H9 (cell line): ENCODE results near the gene DYNC2H1. TPM values are rescaled to one million over a fixed set of nuclear protein-coding genes. Genes with fewer than 3 reads are reported as not detected.

Experiments used
- DNase-seq: peaks from one replicate; pipeline ENCODE4 v3.0.0-alpha.2; 2017
- H2AFZ ChIP-seq: one replicate; pipeline ENCODE4 v1.6.1; 2013; ENCODE audit warnings: mild to moderate bottlenecking, low read length, control low read depth, moderate library complexity
- H2AK5ac ChIP-seq: 2 replicates; pipeline ENCODE4 v1.6.1; 2013; ENCODE audit warnings: low read length, control low read depth, mixed read lengths; ENCODE audit not compliant: insufficient read length
- H2BK120ac ChIP-seq: one replicate; pipeline ENCODE4 v1.6.1; 2013; ENCODE audit warnings: low read depth, mild to moderate bottlenecking, low read length, control low read depth, inconsistent platforms; ENCODE audit not compliant: poor library complexity, severe bottlenecking
- H2BK12ac ChIP-seq: 2 replicates; pipeline ENCODE4 v1.6.1; 2013; ENCODE audit warnings: low read length, control low read depth, mixed read lengths, low read depth; ENCODE audit not compliant: insufficient read length
- H2BK15ac ChIP-seq: 2 replicates; pipeline ENCODE4 v1.6.1; 2013; ENCODE audit warnings: low read depth, low read length, control low read depth
- H2BK20ac ChIP-seq: one replicate; pipeline ENCODE4 v1.6.1; 2013; ENCODE audit warnings: low read depth, mild to moderate bottlenecking, low read length, control low read depth, inconsistent platforms; ENCODE audit not compliant: poor library complexity, severe bottlenecking
- H2BK5ac ChIP-seq: 2 replicates; pipeline ENCODE4 v1.6.1; 2013; ENCODE audit warnings: low read length, control low read depth, mixed read lengths; ENCODE audit not compliant: insufficient read length
- H3K14ac ChIP-seq: 2 replicates; pipeline ENCODE4 v1.6.1; 2013; ENCODE audit warnings: low read length, control low read depth; ENCODE audit not compliant: insufficient read depth
- H3K18ac ChIP-seq: 2 replicates; pipeline ENCODE4 v1.6.1; 2013; ENCODE audit warnings: low read depth, mild to moderate bottlenecking, mixed read lengths, low read length, control low read depth; ENCODE audit not compliant: insufficient read length
- H3K23ac ChIP-seq: 2 replicates; pipeline ENCODE4 v1.6.1; 2013; ENCODE audit warnings: low read length, control low read depth, mixed read lengths, low read depth; ENCODE audit not compliant: insufficient read length
- H3K23me2 ChIP-seq: 2 replicates; pipeline ENCODE4 v1.6.1; 2013; ENCODE audit warnings: low read depth, mild to moderate bottlenecking, mixed read lengths, low read length, control low read depth; ENCODE audit not compliant: insufficient read length, poor library complexity, severe bottlenecking
- H3K27ac ChIP-seq: 2 replicates; pipeline ENCODE4 v1.5.1; 2013; ENCODE audit warnings: low read length, control low read depth, mixed read lengths, low read depth; ENCODE audit not compliant: insufficient read length
- H3K27me3 ChIP-seq: 2 replicates; pipeline ENCODE4 v1.6.1; 2013; ENCODE audit warnings: low read length, control low read depth, inconsistent platforms; ENCODE audit not compliant: insufficient read depth
- H3K4ac ChIP-seq: 2 replicates; pipeline ENCODE4 v1.6.1; 2013; ENCODE audit warnings: low read depth, mild to moderate bottlenecking, control low read depth, inconsistent platforms, low read length, moderate library complexity
- H3K4me1 ChIP-seq: 2 replicates; pipeline ENCODE4 v1.6.1; 2013; ENCODE audit warnings: low read length, control low read depth, inconsistent platforms; ENCODE audit not compliant: insufficient read depth
- H3K4me2 ChIP-seq: 2 replicates; pipeline ENCODE4 v1.6.1; 2013; ENCODE audit warnings: low read length, control low read depth, mixed read lengths; ENCODE audit not compliant: insufficient read length, insufficient read depth
- H3K56ac ChIP-seq: 2 replicates; pipeline ENCODE4 v1.6.1; 2013; ENCODE audit warnings: low read depth, mild to moderate bottlenecking, mixed read lengths, low read length, control low read depth; ENCODE audit not compliant: insufficient read length
- H3K79me1 ChIP-seq: 2 replicates; pipeline ENCODE4 v1.6.1; 2013; ENCODE audit warnings: low read depth, mild to moderate bottlenecking, moderate library complexity, low read length, control low read depth, inconsistent platforms; ENCODE audit not compliant: insufficient read depth, poor library complexity, severe bottlenecking
- H3K79me2 ChIP-seq: 2 replicates; pipeline ENCODE4 v1.6.1; 2013; ENCODE audit warnings: low read length, control low read depth, inconsistent platforms; ENCODE audit not compliant: insufficient read depth
- H3K9ac ChIP-seq: 2 replicates; pipeline ENCODE4 v1.6.1; 2013; ENCODE audit warnings: low read length, control low read depth, mixed read lengths; ENCODE audit not compliant: insufficient read length; ENCODE audit errors: extremely low read depth
- H3K9me3 ChIP-seq: one replicate; pipeline ENCODE4 v1.6.1; 2013; ENCODE audit warnings: low read depth, low read length, inconsistent platforms; ENCODE audit not compliant: control insufficient read depth
- H3T11ph ChIP-seq: one replicate; pipeline ENCODE4 v1.6.1; 2013; ENCODE audit warnings: mild to moderate bottlenecking, low read length, control low read depth, inconsistent platforms
- H4K20me1 ChIP-seq: one replicate; pipeline ENCODE4 v1.6.1; 2013; ENCODE audit not compliant: control insufficient read depth, insufficient read length, insufficient read depth
- H4K5ac ChIP-seq: 2 replicates; pipeline ENCODE4 v1.6.1; 2013; ENCODE audit warnings: low read depth, mild to moderate bottlenecking, mixed read lengths, low read length, control low read depth; ENCODE audit not compliant: insufficient read length
- H4K8ac ChIP-seq: replicated peaks from 2 replicates; pipeline ENCODE4 v1.6.1; 2013; ENCODE audit warnings: low read length, control low read depth, mixed read lengths, low read depth; ENCODE audit not compliant: insufficient read length
- H4K91ac ChIP-seq: 2 replicates; pipeline ENCODE4 v1.6.1; 2013; ENCODE audit warnings: low read depth, mild to moderate bottlenecking, moderate library complexity, mixed read lengths, low read length, control low read depth; ENCODE audit not compliant: insufficient read length
- H3K27ac Mint-ChIP-seq, 3 experiments: 2 replicates in 2 of 3; 3 replicates in 1 of 3; pipeline ENCODE4 v1.8.0; 2020 to 2021; ENCODE audit warnings: mixed read lengths in 3 of 3, mild to moderate bottlenecking in 1 of 3, moderate library complexity in 1 of 3
- H3K27me3 Mint-ChIP-seq: 2 replicates; pipeline ENCODE4 v1.8.0; 2021; ENCODE audit warnings: low read depth, mild to moderate bottlenecking, moderate library complexity, mixed read lengths
- H3K36me3 Mint-ChIP-seq, 3 experiments: 2 replicates in 2 of 3; 3 replicates in 1 of 3; pipeline ENCODE4 v1.8.0; 2020 to 2021; ENCODE audit warnings: low read depth in 3 of 3, mixed read lengths in 3 of 3; ENCODE audit not compliant: insufficient read depth in 1 of 3
- H3K4me1 Mint-ChIP-seq, 2 experiments: 2 replicates each; pipeline ENCODE4 v1.8.0; 2020; ENCODE audit warnings: mixed read lengths in 2 of 2
- H3K4me3 Mint-ChIP-seq, 2 experiments: 2 replicates in 1 of 2; 3 replicates in 1 of 2; pipeline ENCODE4 v1.8.0; 2020 to 2021; ENCODE audit warnings: mild to moderate bottlenecking in 2 of 2, mixed read lengths in 2 of 2, moderate library complexity in 1 of 2
- H3K9me3 Mint-ChIP-seq, 2 experiments: 2 replicates in 1 of 2; 3 replicates in 1 of 2; pipeline ENCODE4 v1.8.0; 2020; ENCODE audit warnings: mild to moderate bottlenecking in 2 of 2, mixed read lengths in 2 of 2, moderate library complexity in 1 of 2
- WGBS: extraction: QIAGEN DNeasy Blood & Tissue Kit; methylation state at CpG from one replicate; pipeline ENCODE4 v1.1.7; 2013; ENCODE audit warnings: missing lambda C conversion rate, low lambda C conversion rate, mixed read lengths; ENCODE audit not compliant: insufficient read length; ENCODE audit errors: extremely low coverage; 5-methylcytosine and 5-hydroxymethylcytosine counted together
- total RNA-seq: library from RNA; stranded (reverse); gene quantifications from 2 replicates; pipeline ENCODE4 v1.2.1, GENCODE V29; 2021
- TF ChIP-seq, protein P1 (sequence below): fragments of 200-600 bp; sonication (generic); conservative IDR thresholded peaks from 3 replicates; pipeline ENCODE4 v1.8.0; 2021; ENCODE audit warnings: antibody characterized with exemption, mild to moderate bottlenecking

Gene DYNC2H1
- total RNA-seq, 1 experiment from 2014 or later = 13.2 TPM

GRCh38 chr11:103078710-103079109, 30.5 kb upstream of the DYNC2H1 start:
- Histone ChIP-seq H3K9ac (no peak overlapping the region), H3K27ac (no peak overlapping the region), H3T11ph (no peak overlapping the region), H2BK5ac (no peak overlapping the region), H2AK5ac (no peak overlapping the region), H3K18ac (no peak overlapping the region), H3K4me2 (no peak overlapping the region), H3K4me1 (no peaks in the 10 kb centered on the region), H2BK15ac (no peak overlapping the region), H2AFZ (no peak overlapping the region), H2BK20ac (no peak overlapping the region), H3K23ac (no peak overlapping the region), H4K5ac (no peak overlapping the region), H3K79me1 (no peaks in the 10 kb centered on the region), H3K56ac (no peak overlapping the region), H2BK120ac (no peak overlapping the region), H3K14ac (no peak overlapping the region), H3K27me3 (no peaks in the 10 kb centered on the region), H4K8ac (no peak overlapping the region), H3K79me2 (peaks cover 4% of the 10 kb centered on the region; the same call in 1 of the 2 replicates), H2BK12ac (no peak overlapping the region), H3K9me3 (no peaks in the 10 kb centered on the region), H4K91ac (no peak overlapping the region), H4K20me1 (no peaks in the 10 kb centered on the region), H3K4ac (no peak overlapping the region), H3K23me2 (no peaks in the 10 kb centered on the region)
- H3K9me3 Mint-ChIP-seq = no peaks in the 10 kb centered on the region
- DNase-seq = no peak
- peak overlapping the region in 1 of 3 experiments; percentile 53; a peak in 4 of 7 replicates for H3K27ac Mint-ChIP-seq
- H3K27me3 Mint-ChIP-seq = no peaks in the 10 kb centered on the region
- TF ChIP-seq, protein P1, sequence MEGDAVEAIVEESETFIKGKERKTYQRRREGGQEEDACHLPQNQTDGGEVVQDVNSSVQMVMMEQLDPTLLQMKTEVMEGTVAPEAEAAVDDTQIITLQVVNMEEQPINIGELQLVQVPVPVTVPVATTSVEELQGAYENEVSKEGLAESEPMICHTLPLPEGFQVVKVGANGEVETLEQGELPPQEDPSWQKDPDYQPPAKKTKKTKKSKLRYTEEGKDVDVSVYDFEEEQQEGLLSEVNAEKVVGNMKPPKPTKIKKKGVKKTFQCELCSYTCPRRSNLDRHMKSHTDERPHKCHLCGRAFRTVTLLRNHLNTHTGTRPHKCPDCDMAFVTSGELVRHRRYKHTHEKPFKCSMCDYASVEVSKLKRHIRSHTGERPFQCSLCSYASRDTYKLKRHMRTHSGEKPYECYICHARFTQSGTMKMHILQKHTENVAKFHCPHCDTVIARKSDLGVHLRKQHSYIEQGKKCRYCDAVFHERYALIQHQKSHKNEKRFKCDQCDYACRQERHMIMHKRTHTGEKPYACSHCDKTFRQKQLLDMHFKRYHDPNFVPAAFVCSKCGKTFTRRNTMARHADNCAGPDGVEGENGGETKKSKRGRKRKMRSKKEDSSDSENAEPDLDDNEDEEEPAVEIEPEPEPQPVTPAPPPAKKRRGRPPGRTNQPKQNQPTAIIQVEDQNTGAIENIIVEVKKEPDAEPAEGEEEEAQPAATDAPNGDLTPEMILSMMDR = no peak
- no peaks in the 10 kb centered on the region for H3K4me1 Mint-ChIP-seq
- WGBS = no CpG with 5 or more reads among the region's 5 CpGs
- peaks cover 44 to 85% (median 67%) of the 10 kb centered on the region in 3 experiments for H3K36me3 Mint-ChIP-seq
- no peak overlapping the region for H3K4me3 Mint-ChIP-seq
